ENCODE data around the gene GLYR1.

DNA sequence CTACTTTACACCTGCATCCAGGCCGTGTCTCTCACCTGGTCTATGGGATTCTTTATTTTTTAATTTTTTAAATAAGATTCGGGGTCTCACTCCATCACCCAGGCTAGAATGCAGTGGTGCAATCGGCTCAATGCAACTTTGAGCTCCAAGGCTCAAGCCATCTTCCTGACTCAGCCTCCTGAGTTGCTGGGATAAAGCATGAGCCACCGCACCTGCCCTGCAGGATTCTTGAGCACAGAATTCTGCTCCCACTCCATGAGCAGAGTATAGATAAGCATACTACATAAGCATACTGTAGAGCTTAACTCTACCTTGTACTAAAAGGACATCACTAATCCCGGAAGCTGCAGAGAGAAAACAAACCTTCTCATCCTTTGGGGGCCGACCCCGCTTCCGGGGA, 15.5 kb downstream of the GLYR1 start:
- TF ChIP-seq, protein P1, sequence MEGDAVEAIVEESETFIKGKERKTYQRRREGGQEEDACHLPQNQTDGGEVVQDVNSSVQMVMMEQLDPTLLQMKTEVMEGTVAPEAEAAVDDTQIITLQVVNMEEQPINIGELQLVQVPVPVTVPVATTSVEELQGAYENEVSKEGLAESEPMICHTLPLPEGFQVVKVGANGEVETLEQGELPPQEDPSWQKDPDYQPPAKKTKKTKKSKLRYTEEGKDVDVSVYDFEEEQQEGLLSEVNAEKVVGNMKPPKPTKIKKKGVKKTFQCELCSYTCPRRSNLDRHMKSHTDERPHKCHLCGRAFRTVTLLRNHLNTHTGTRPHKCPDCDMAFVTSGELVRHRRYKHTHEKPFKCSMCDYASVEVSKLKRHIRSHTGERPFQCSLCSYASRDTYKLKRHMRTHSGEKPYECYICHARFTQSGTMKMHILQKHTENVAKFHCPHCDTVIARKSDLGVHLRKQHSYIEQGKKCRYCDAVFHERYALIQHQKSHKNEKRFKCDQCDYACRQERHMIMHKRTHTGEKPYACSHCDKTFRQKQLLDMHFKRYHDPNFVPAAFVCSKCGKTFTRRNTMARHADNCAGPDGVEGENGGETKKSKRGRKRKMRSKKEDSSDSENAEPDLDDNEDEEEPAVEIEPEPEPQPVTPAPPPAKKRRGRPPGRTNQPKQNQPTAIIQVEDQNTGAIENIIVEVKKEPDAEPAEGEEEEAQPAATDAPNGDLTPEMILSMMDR (IDR thresholded peaks at IDR 0.05; ENCODE audit: poor library complexity, severe bottlenecking) = no peak
- TF ChIP-seq, protein P2, sequence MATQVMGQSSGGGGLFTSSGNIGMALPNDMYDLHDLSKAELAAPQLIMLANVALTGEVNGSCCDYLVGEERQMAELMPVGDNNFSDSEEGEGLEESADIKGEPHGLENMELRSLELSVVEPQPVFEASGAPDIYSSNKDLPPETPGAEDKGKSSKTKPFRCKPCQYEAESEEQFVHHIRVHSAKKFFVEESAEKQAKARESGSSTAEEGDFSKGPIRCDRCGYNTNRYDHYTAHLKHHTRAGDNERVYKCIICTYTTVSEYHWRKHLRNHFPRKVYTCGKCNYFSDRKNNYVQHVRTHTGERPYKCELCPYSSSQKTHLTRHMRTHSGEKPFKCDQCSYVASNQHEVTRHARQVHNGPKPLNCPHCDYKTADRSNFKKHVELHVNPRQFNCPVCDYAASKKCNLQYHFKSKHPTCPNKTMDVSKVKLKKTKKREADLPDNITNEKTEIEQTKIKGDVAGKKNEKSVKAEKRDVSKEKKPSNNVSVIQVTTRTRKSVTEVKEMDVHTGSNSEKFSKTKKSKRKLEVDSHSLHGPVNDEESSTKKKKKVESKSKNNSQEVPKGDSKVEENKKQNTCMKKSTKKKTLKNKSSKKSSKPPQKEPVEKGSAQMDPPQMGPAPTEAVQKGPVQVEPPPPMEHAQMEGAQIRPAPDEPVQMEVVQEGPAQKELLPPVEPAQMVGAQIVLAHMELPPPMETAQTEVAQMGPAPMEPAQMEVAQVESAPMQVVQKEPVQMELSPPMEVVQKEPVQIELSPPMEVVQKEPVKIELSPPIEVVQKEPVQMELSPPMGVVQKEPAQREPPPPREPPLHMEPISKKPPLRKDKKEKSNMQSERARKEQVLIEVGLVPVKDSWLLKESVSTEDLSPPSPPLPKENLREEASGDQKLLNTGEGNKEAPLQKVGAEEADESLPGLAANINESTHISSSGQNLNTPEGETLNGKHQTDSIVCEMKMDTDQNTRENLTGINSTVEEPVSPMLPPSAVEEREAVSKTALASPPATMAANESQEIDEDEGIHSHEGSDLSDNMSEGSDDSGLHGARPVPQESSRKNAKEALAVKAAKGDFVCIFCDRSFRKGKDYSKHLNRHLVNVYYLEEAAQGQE (IDR thresholded peaks at IDR 0.05; ENCODE audit: borderline replicate concordance) = no peak
- no peak for TF ChIP-seq EZH2 (IDR thresholded peaks at IDR 0.05; ENCODE audit: borderline replicate concordance, insufficient read depth, low read length, poor library complexity, severe bottlenecking)
- no peak for TF ChIP-seq POLR2AphosphoS5 (IDR thresholded peaks at IDR 0.05)
- no peak for TF ChIP-seq EP300 (conservative IDR thresholded peaks at IDR 0.05; ENCODE audit: poor library complexity, severe bottlenecking)
- TF ChIP-seq TAF1 (IDR thresholded peaks at IDR 0.05; ENCODE audit: low read depth) = no peak
- TF ChIP-seq MXI1 (conservative IDR thresholded peaks at IDR 0.05; ENCODE audit: poor library complexity, severe bottlenecking) = no peak
- no peak for TF ChIP-seq RAD21 (conservative IDR thresholded peaks at IDR 0.05)
- no peak for TF ChIP-seq SMC3 (conservative IDR thresholded peaks at IDR 0.05; ENCODE audit: poor library complexity)

Measured in neural cell (in vitro differentiated cells).